Hindlimb muscle (tissue), 1 donor: ENCODE measurements around the gene ADCY2. TPM values are rescaled to one million over a fixed set of nuclear protein-coding genes. Genes with fewer than 3 reads are reported as not detected.

Experiments used
- DNase-seq: peaks from one replicate; pipeline ENCODE4 v3.0.0-alpha.2; 2013
- polyA plus RNA-seq: library from polyadenylated mRNA; unstranded; fragments of 120-200 nt; gene quantifications from one replicate; pipeline ENCODE4 v1.2.1, GENCODE V29; 2013; ENCODE audit not compliant: insufficient read length

Gene ADCY2
- polyA plus RNA-seq, 1 donor = 54.1 TPM

GRCh38 chr5:7874639-7875038 lies 478.7 kb downstream of the ADCY2 start:
- no peak for DNase-seq

- DNase-seq = no peak
These were observed 479.2 kb downstream of the ADCY2 start for GRCh38 chr5:7875151-7875550.

DNA sequence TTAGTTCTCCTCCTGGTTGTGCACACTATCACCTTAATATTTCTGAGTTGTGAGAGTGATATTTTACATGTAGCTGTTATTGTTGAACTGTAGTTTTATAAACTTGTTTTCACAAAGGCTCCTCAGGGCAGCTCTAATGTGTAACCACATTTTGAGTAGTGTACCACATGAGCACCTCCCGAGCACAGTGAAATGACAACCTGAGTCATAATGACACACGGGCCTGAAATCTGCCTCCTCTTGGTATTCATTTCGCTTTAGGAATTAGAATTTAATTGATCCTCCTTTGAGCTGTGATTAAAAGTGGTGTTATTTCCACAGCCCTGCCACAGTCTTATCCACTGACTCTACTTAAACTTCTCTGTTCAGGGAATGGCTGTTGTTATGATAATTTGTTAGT lies 480.9 kb downstream of the ADCY2 start:
- DNase-seq = no peak

GRCh38 chr5:7877851-7878250 lies 481.9 kb downstream of the ADCY2 start:
- DNase-seq = no peak

DNA sequence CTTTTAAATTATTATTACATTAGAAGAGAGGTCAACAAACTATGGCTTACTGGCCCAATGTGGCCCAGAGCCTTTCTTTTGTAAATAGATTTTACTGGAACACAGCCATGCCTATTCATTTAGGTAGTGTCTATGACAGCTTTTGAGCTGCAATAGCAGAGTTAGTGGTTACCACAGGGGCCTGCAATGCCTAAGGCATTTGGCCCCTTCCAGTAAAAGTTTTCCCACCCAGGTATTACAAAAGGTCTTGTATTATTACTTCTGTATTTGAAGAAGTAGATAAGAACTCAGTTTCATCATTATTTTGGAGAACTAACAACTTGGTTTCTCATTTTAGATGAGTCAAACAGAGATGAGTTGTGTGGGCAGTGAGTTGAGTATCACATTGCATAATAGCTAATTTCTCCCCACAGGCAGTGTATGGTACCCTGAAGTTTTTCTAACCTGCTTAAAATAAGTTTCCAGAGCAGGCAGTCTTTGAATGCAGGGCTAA lies 482.5 kb downstream of the ADCY2 start:
- no peak for DNase-seq
